ENCODE data around the gene ZPBP2. TPM values are rescaled to one million over a fixed set of nuclear protein-coding genes. Genes with fewer than 3 reads are reported as not detected.
"Not testable (repeated sequence)": the region's sequence is repeated elsewhere in the genome, so short reads cannot be mapped to it uniquely, and the experiment has no call there.

Gene ZPBP2
- total RNA-seq, 1 experiment from 2014 or later = not detected

GRCh38 chr17:39886102-39886501 is 18.1 kb downstream of the ZPBP2 start:
- CTCF ChIA-PET; H3K4me1 ChIP-seq (ENCODE audit: control insufficient read depth in 1 of 2, insufficient read depth in 2 of 2, low read length in 2 of 2); H2AFZ ChIP-seq (ENCODE audit: low read depth, low read length, poor library complexity, severe bottlenecking); RAD21 ChIA-PET (ENCODE audit: low non-redundant PET in 1 of 2, low total read pairs in 2 of 2, uncharacterized antibody in 2 of 2, unreplicated experiment in 2 of 2); H3K79me2 ChIP-seq (ENCODE audit: insufficient read depth, low read length); BruUV-seq (replicated peaks); H3K9me2 ChIP-seq (ENCODE audit: insufficient read depth); DNase-seq (ENCODE audit: low read depth, low spot score); H3K9me3 ChIP-seq (ENCODE audit: control insufficient read depth in 1 of 2, insufficient read depth in 1 of 2, low read depth in 1 of 2, low read length in 2 of 2); ATAC-seq; H3K4me2 ChIP-seq (ENCODE audit: low read length); H3K9ac ChIP-seq (ENCODE audit: low read length); H3K27ac ChIP-seq (ENCODE audit: low read depth, low read length); POLR2A ChIA-PET; intact Hi-C loops (cut with micrococcal nuclease); H3K4me3 ChIP-seq (replicated peaks in 1 of 2; ENCODE audit: low read depth in 1 of 2, low read length in 2 of 2); H3K27me3 ChIP-seq (ENCODE audit: insufficient read depth, low read length); H3K36me3 ChIP-seq (ENCODE audit: control insufficient read depth in 1 of 2, insufficient read depth in 2 of 2, low read length in 2 of 2); H4K20me1 ChIP-seq (ENCODE audit: insufficient read depth): not testable (repeated sequence)

GRCh38 chr17:39887078-39887477 is 19.1 kb downstream of the ZPBP2 start:
- no peaks in the 10 kb centered on the region for H3K79me2 ChIP-seq (ENCODE audit: insufficient read depth, low read length)
- no peaks in the 10 kb centered on the region for H3K9me3 ChIP-seq (ENCODE audit: control insufficient read depth in 1 of 2, insufficient read depth in 1 of 2, low read depth in 1 of 2, low read length in 2 of 2)
- H3K27ac ChIP-seq (ENCODE audit: low read depth, low read length) = no peak overlapping the region
- TF ChIP-seq ZNF274 (IDR thresholded peaks at IDR 0.05; ENCODE audit: low read depth, low read length) (no peak), POLR2A (IDR thresholded peaks at IDR 0.05; ENCODE audit: borderline replicate concordance, extremely low read depth, insufficient read depth, insufficient read length) (no peak), EZH2 (IDR thresholded peaks at IDR 0.05) (no peak), SP1 (IDR thresholded peaks at IDR 0.05; ENCODE audit: low read depth) (no peak), EZH2phosphoT487 (IDR thresholded peaks at IDR 0.05; ENCODE audit: borderline replicate concordance) (no peak)
- no peak overlapping the region for H3K4me3 ChIP-seq (replicated peaks in 1 of 2; ENCODE audit: low read depth in 1 of 2, low read length in 2 of 2)
- CTCF ChIA-PET = no interaction called here
- no peaks in the 10 kb centered on the region for H4K20me1 ChIP-seq (ENCODE audit: insufficient read depth)
- H3K36me3 ChIP-seq (ENCODE audit: control insufficient read depth in 1 of 2, insufficient read depth in 2 of 2, low read length in 2 of 2) = no peaks in the 10 kb centered on the region
- ATAC-seq = no peak
- H3K9ac ChIP-seq (ENCODE audit: low read length) = no peak overlapping the region
- no peaks in the 10 kb centered on the region for H3K27me3 ChIP-seq (ENCODE audit: insufficient read depth, low read length)
- DNase-seq (ENCODE audit: low read depth, low spot score) = no peak
- intact Hi-C loops (cut with micrococcal nuclease) = no loop called here
- no peak overlapping the region for H3K4me2 ChIP-seq (ENCODE audit: low read length)
- BruUV-seq (replicated peaks) = no TSS peak
- RAD21 ChIA-PET (ENCODE audit: low non-redundant PET in 1 of 2, low total read pairs in 2 of 2, uncharacterized antibody in 2 of 2, unreplicated experiment in 2 of 2) = no interaction called here
- no peaks in the 10 kb centered on the region for H3K4me1 ChIP-seq (ENCODE audit: control insufficient read depth in 1 of 2, insufficient read depth in 2 of 2, low read length in 2 of 2)
- POLR2A ChIA-PET = no interaction called here
- no peak overlapping the region for H2AFZ ChIP-seq (ENCODE audit: low read depth, low read length, poor library complexity, severe bottlenecking)
- no peaks in the 10 kb centered on the region for H3K9me2 ChIP-seq (ENCODE audit: insufficient read depth)

All from HCT116 (cell line).